GM12878 (cell line): Measurements from ENCODE around the gene GCA. TPM values are rescaled to one million over a fixed set of nuclear protein-coding genes. Genes with fewer than 3 reads are reported as not detected.

ENCODE experiments used
- CBX5 ChIP-seq: sonication (generic); IDR thresholded peaks from 2 replicates; pipeline ENCODE4 v1.6.1; 2016; ENCODE audit warnings: low read depth, moderate library complexity, mild to moderate bottlenecking, inconsistent platforms
- CHD2 ChIP-seq: IDR thresholded peaks from 2 replicates; pipeline ENCODE4 v1.6.1; 2011; ENCODE audit warnings: low read depth, low read length, improper control_type of control experiment, borderline replicate concordance
- GATAD2B ChIP-seq: fragments of 450-650 bp; conservative IDR thresholded peaks from 2 replicates; pipeline ENCODE4 v1.6.1; 2017; ENCODE audit warnings: low read depth, mild to moderate bottlenecking, moderate library complexity
- HCFC1 ChIP-seq: fragments of 150-350 bp; IDR thresholded peaks from 2 replicates; pipeline ENCODE4 v1.6.1; 2014; ENCODE audit warnings: low read length
- IKZF2 ChIP-seq, 2 experiments: fragments of 450-650 bp; IDR thresholded peaks; 2 replicates each; pipeline ENCODE4 v1.6.1; 2017; ENCODE audit warnings: mild to moderate bottlenecking in 2 of 2, moderate library complexity in 2 of 2
- MTA3 ChIP-seq: IDR thresholded peaks from 2 replicates; pipeline ENCODE4 v1.6.1; 2012; ENCODE audit warnings: low read length, inconsistent platforms, borderline replicate concordance
- NFYB ChIP-seq: IDR thresholded peaks from 2 replicates; pipeline ENCODE4 v1.6.1; 2011; ENCODE audit warnings: low read depth, mild to moderate bottlenecking, low read length, improper control_type of control experiment, moderate library complexity; ENCODE audit not compliant: insufficient read depth
- NRF1 ChIP-seq: conservative IDR thresholded peaks from 2 replicates; pipeline ENCODE4 v1.6.1; 2011; ENCODE audit warnings: mild to moderate bottlenecking, low read depth, low read length, improper control_type of control experiment
- PAX5 ChIP-seq: IDR thresholded peaks from 2 replicates; pipeline ENCODE4 v1.6.1; 2011; ENCODE audit warnings: low read depth, low read length, borderline replicate concordance
- PAX8 ChIP-seq: fragments of 450-650 bp; IDR thresholded peaks from 2 replicates; pipeline ENCODE4 v1.6.1; 2017; ENCODE audit warnings: mild to moderate bottlenecking, moderate library complexity
- RCOR1 ChIP-seq: conservative IDR thresholded peaks from 2 replicates; pipeline ENCODE4 v1.6.1; 2012; ENCODE audit warnings: low read depth, low read length, improper control_type of control experiment
- RELA ChIP-seq: fragments of 450-650 bp; IDR thresholded peaks from 2 replicates; pipeline ENCODE4 v1.8.0; 2014; ENCODE audit warnings: borderline replicate concordance; ENCODE audit not compliant: partially characterized antibody
- RFX5 ChIP-seq: IDR thresholded peaks from 2 replicates; pipeline ENCODE4 v1.6.1; 2011; ENCODE audit warnings: low read depth, low read length, improper control_type of control experiment
- RUNX3 ChIP-seq: IDR thresholded peaks from 2 replicates; pipeline ENCODE4 v1.6.1; 2012; ENCODE audit warnings: low read length, inconsistent platforms
- SIX5 ChIP-seq: IDR thresholded peaks from 2 replicates; pipeline ENCODE4 v1.6.1; 2011; ENCODE audit warnings: mild to moderate bottlenecking, low read depth, low read length, moderate library complexity; ENCODE audit not compliant: severe bottlenecking
- SMAD1 ChIP-seq: fragments of 450-650 bp; IDR thresholded peaks from 2 replicates; pipeline ENCODE4 v1.6.1; 2018; ENCODE audit warnings: mild to moderate bottlenecking, low read depth; ENCODE audit not compliant: partially characterized antibody
- SP1 ChIP-seq: IDR thresholded peaks from one replicate; pipeline ENCODE4 v1.6.1; 2011; ENCODE audit warnings: low read depth, low read length
- STAT3 ChIP-seq: IDR thresholded peaks from 2 replicates; pipeline ENCODE4 v1.6.1; 2011; ENCODE audit warnings: low read depth, low read length, improper control_type of control experiment
- TCF7 ChIP-seq: IDR thresholded peaks from 2 replicates; pipeline ENCODE4 v1.6.1; 2014; ENCODE audit warnings: antibody characterized with exemption, borderline replicate concordance
- ZNF217 ChIP-seq: fragments of 450-650 bp; IDR thresholded peaks from 2 replicates; pipeline ENCODE4 v1.6.1; 2017; ENCODE audit warnings: antibody characterized with exemption, mild to moderate bottlenecking
- polyA plus RNA-seq, 11 experiments: library from polyadenylated mRNA; depleted of rRNA in 4 of 11; unstranded in 6 of 11; stranded (reverse) in 5 of 11; fragments of >200 nt; fragmentation: Nextera tagmentation in 4 of 11; fragmentation: Illumina TruSeq in 1 of 11; extraction: Ambion mirVana in 4 of 11; extraction: Trizol in 1 of 11; gene quantifications; 1 replicate in 1 of 11; 2 replicates in 10 of 11; pipeline versions ENCODE4 v1.2.1 to v1.2.3, GENCODE V29; 2011 to 2016; ENCODE audit warnings: inconsistent platforms in 2 of 11, missing spikeins in 2 of 11, low read depth in 1 of 11
- total RNA-seq, 4 experiments: library from RNA; depleted of rRNA in 3 of 4; stranded (reverse); fragments of >200 nt in 3 of 4; fragmentation: Illumina TruSeq in 1 of 4; extraction: Trizol in 1 of 4; gene quantifications; 2 replicates each; pipeline versions ENCODE4 v1.2.1 to v1.2.3, GENCODE V29; 2013 to 2021
- TF ChIP-seq, protein P1 (sequence below): fragments of 450-650 bp; IDR thresholded peaks from 2 replicates; pipeline ENCODE4 v1.6.1; 2016; ENCODE audit warnings: mild to moderate bottlenecking, moderate library complexity, borderline replicate concordance
- TF ChIP-seq, protein P2 (sequence below): IDR thresholded peaks from 2 replicates; pipeline ENCODE4 v1.6.1; 2012; ENCODE audit warnings: improper control_type of control experiment, low read depth, low read length; ENCODE audit not compliant: insufficient replicate concordance

Gene GCA
- total and polyA plus RNA-seq, 10 of the 15 experiments (the other 5 are each of a cell fraction or from before 2014, with no cell fraction given): 20.6 to 81.9 (median 32.0) TPM

DNA sequence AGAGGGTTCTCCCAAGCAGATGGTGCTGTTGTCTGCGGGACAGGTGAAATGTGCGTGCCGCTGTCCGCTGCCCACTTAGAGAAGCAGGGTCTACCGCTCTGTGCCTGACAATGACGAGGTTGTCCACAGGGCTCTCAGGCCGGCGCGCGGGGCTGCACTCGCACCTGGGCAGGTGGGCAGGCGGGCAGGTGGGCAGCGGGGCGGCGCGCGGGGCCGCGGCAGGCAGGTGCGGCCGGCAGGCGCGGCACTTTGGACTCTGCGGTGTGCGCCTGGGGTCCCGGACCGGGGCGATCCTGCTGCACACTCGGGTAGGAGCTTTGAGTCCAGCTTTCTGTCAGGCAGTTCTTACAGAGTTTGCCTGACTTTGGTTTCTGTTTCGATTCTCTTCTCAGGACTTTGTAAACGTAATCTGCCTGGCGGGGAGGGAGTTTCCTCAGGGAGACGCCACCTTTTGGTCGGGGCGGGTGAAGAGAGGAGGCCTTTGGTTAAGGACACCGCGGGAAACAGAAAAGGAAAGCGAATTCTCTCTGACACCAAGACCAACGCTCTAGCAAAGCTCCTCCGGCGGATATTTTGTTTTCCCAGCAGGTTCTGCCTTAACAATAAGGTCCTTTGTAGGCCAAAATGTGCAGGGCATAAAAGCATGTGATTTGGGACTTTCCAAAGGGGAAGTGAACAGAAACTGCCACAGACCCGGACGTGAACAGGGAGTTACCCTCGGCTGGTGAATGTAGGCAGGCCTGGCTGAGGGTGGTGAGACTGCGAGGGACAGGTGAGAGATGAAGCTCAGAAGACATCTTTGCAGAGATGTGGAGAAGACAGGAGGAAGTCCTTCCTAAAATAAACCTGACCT is 25.4 kb upstream of the GCA start, which contains the start of gene IFIH1 (continued):
- TF ChIP-seq, protein P1, sequence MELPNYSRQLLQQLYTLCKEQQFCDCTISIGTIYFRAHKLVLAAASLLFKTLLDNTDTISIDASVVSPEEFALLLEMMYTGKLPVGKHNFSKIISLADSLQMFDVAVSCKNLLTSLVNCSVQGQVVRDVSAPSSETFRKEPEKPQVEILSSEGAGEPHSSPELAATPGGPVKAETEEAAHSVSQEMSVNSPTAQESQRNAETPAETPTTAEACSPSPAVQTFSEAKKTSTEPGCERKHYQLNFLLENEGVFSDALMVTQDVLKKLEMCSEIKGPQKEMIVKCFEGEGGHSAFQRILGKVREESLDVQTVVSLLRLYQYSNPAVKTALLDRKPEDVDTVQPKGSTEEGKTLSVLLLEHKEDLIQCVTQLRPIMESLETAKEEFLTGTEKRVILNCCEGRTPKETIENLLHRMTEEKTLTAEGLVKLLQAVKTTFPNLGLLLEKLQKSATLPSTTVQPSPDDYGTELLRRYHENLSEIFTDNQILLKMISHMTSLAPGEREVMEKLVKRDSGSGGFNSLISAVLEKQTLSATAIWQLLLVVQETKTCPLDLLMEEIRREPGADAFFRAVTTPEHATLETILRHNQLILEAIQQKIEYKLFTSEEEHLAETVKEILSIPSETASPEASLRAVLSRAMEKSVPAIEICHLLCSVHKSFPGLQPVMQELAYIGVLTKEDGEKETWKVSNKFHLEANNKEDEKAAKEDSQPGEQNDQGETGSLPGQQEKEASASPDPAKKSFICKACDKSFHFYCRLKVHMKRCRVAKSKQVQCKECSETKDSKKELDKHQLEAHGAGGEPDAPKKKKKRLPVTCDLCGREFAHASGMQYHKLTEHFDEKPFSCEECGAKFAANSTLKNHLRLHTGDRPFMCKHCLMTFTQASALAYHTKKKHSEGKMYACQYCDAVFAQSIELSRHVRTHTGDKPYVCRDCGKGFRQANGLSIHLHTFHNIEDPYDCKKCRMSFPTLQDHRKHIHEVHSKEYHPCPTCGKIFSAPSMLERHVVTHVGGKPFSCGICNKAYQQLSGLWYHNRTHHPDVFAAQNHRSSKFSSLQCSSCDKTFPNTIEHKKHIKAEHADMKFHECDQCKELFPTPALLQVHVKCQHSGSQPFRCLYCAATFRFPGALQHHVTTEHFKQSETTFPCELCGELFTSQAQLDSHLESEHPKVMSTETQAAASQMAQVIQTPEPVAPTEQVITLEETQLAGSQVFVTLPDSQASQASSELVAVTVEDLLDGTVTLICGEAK: peak; percentile 29; the same call in 1 of the 2 replicates
- TF ChIP-seq GATAD2B (peak; percentile 79; the same call in 1 of the 2 replicates), PAX5 (peak; percentile 69; the same call in 1 of the 2 replicates), RELA (peak; percentile 100), IKZF2 (IDR thresholded peaks at IDR 0.05) (peak; percentile 95 to 97), MTA3 (0 out of 2 replicates have a peak, but pooled peaks have one; percentile 65), RCOR1 (0 out of 2 replicates have a peak, but pooled peaks have one; percentile 38), CBX5 (no peak; the same call in 1 of the 2 replicates), ZNF217 (peak; percentile 75), SP1 (peak; percentile 36), CHD2 (peak; percentile 62; the same call in 1 of the 2 replicates), NRF1 (no peak), RUNX3 (peak; percentile 65), NFYB (no peak), STAT3 (no peak), HCFC1 (no peak; the same call in 1 of the 2 replicates), PAX8 (no peak), SMAD1 (peak; percentile 75), TCF7 (no peak), SIX5 (no peak), RFX5 (no peak)
- TF ChIP-seq, protein P2, sequence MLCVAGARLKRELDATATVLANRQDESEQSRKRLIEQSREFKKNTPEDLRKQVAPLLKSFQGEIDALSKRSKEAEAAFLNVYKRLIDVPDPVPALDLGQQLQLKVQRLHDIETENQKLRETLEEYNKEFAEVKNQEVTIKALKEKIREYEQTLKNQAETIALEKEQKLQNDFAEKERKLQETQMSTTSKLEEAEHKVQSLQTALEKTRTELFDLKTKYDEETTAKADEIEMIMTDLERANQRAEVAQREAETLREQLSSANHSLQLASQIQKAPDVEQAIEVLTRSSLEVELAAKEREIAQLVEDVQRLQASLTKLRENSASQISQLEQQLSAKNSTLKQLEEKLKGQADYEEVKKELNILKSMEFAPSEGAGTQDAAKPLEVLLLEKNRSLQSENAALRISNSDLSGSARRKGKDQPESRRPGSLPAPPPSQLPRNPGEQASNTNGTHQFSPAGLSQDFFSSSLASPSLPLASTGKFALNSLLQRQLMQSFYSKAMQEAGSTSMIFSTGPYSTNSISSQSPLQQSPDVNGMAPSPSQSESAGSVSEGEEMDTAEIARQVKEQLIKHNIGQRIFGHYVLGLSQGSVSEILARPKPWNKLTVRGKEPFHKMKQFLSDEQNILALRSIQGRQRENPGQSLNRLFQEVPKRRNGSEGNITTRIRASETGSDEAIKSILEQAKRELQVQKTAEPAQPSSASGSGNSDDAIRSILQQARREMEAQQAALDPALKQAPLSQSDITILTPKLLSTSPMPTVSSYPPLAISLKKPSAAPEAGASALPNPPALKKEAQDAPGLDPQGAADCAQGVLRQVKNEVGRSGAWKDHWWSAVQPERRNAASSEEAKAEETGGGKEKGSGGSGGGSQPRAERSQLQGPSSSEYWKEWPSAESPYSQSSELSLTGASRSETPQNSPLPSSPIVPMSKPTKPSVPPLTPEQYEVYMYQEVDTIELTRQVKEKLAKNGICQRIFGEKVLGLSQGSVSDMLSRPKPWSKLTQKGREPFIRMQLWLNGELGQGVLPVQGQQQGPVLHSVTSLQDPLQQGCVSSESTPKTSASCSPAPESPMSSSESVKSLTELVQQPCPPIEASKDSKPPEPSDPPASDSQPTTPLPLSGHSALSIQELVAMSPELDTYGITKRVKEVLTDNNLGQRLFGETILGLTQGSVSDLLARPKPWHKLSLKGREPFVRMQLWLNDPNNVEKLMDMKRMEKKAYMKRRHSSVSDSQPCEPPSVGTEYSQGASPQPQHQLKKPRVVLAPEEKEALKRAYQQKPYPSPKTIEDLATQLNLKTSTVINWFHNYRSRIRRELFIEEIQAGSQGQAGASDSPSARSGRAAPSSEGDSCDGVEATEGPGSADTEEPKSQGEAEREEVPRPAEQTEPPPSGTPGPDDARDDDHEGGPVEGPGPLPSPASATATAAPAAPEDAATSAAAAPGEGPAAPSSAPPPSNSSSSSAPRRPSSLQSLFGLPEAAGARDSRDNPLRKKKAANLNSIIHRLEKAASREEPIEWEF: no peak
